HepG2 (cell line): ENCODE results near the gene MSH3. TPM values are rescaled to one million over a fixed set of nuclear protein-coding genes. Genes with fewer than 3 reads are reported as not detected.
A peak's percentile ranks its signal among the peaks of the same experiment; 100 is the strongest.

ENCODE experiments used
- ATAC-seq: fragments of 200-7000 bp; cut with Tn5 transposase; 3 replicates; pipeline ENCODE4 v1.9.1; 2020; ENCODE audit warnings: mild to moderate bottlenecking, moderate library complexity
- BruUV-seq: library from RNA; stranded (reverse); fragments of 400-500 nt; replicated peaks from 2 replicates; lab custom pipeline; 2021; lab: Mats Ljungman, UMichigan
- CTCF ChIA-PET: fragments of 300-600 bp; formaldehyde crosslinking; extraction: SDS; loops from one replicate; lab custom pipeline; 2021; ENCODE audit warnings: low total read pairs, inconsistent platforms, low intra/inter-chr PET ratio; lab: Yijun Ruan, JAX
- POLR2A ChIA-PET: fragments of 350-600 bp; sonication (Branson Sonifier 250); formaldehyde crosslinking; loops from one replicate; lab custom pipeline; 2020; ENCODE audit warnings: antibody characterized with exemption, inconsistent platforms; lab: Yijun Ruan, JAX
- DNase-seq: peaks from one replicate; pipeline ENCODE4 v3.0.0-alpha.2; 2015; ENCODE audit warnings: low spot score
- FAIRE-seq: peaks from 3 replicates; lab custom pipeline; 2011; peaks lifted over from hg19 to GRCh38; lab: Jason Lieb, UNC
- H2AFZ ChIP-seq: one replicate; pipeline ENCODE4 v1.6.1; 2011; ENCODE audit warnings: low read length, inconsistent platforms
- H3K27ac ChIP-seq: fragments of 300-600 bp; 3 replicates; pipeline ENCODE4 v1.8.0; 2011; ENCODE audit warnings: mixed run types, mild to moderate bottlenecking, mixed read lengths, low read length, inconsistent platforms; ENCODE audit not compliant: insufficient read depth; ENCODE audit errors: extremely low read length
- H3K27me3 ChIP-seq, 2 experiments: fragments of 200-600 bp in 1 of 2; 2 replicates in 1 of 2; 3 replicates in 1 of 2; pipeline versions ENCODE4 v1.6.0 to v1.8.0; 2011; ENCODE audit warnings: low read length in 2 of 2, mild to moderate bottlenecking in 2 of 2, moderate library complexity in 2 of 2, inconsistent platforms in 1 of 2; ENCODE audit not compliant: insufficient read depth in 2 of 2, control insufficient read depth in 1 of 2
- H3K36me3 ChIP-seq, 2 experiments: fragments of 200-600 bp in 1 of 2; replicated peaks in 1 of 2; 2 replicates in 1 of 2; 3 replicates in 1 of 2; pipeline versions ENCODE4 v1.5.1 to v1.8.0; 2011; ENCODE audit warnings: low read length in 2 of 2, inconsistent platforms in 1 of 2; ENCODE audit not compliant: insufficient read depth in 2 of 2, control insufficient read depth in 1 of 2
- H3K4me1 ChIP-seq: 2 replicates; pipeline ENCODE4 v1.5.1; 2012; ENCODE audit warnings: low read length, inconsistent platforms; ENCODE audit not compliant: insufficient read depth
- H3K4me2 ChIP-seq: 2 replicates; pipeline ENCODE4 v1.6.0; 2011; ENCODE audit warnings: low read depth, low read length, inconsistent platforms
- H3K4me3 ChIP-seq, 3 experiments: fragments of 200-600 bp in 1 of 3; sonication (generic), shearing (Covaris generic) in 1 of 3; replicated peaks in 1 of 3; 2 replicates each; pipeline ENCODE4 v1.5.1; 2011 to 2016; ENCODE audit warnings: low read length in 3 of 3, inconsistent platforms in 2 of 3, low read depth in 2 of 3, mild to moderate bottlenecking in 2 of 3, control low read depth in 1 of 3, mixed read lengths in 1 of 3; ENCODE audit not compliant: insufficient read depth in 1 of 3
- H3K79me2 ChIP-seq: one replicate; pipeline ENCODE4 v1.6.1; 2011; ENCODE audit warnings: low read length, inconsistent platforms; ENCODE audit not compliant: insufficient read depth
- H3K9ac ChIP-seq: 2 replicates; pipeline ENCODE4 v1.6.0; 2011; ENCODE audit warnings: mild to moderate bottlenecking, low read depth, low read length, inconsistent platforms; ENCODE audit not compliant: insufficient read depth
- H3K9me3 ChIP-seq: 2 replicates; pipeline ENCODE4 v1.5.1; 2012; ENCODE audit warnings: mild to moderate bottlenecking, low read length
- H4K20me1 ChIP-seq: 2 replicates; pipeline ENCODE4 v1.6.0; 2011; ENCODE audit warnings: inconsistent platforms, mild to moderate bottlenecking, low read length, moderate library complexity; ENCODE audit not compliant: insufficient read depth
- CC2D1A ChIP-seq: sonication (generic); formaldehyde crosslinking; IDR thresholded peaks from 2 replicates; pipeline ENCODE4 v1.8.1; 2023; ENCODE audit warnings: mild to moderate bottlenecking, missing genetic modification reagents
- MAFG ChIP-seq: sonication (generic); formaldehyde crosslinking; IDR thresholded peaks from 2 replicates; pipeline ENCODE4 v1.5.1; 2020; ENCODE audit warnings: mild to moderate bottlenecking, missing genetic modification reagents
- NFYB ChIP-seq: sonication (generic); formaldehyde crosslinking; IDR thresholded peaks from 2 replicates; pipeline ENCODE4 v1.4.0; 2020; ENCODE audit warnings: missing genetic modification reagents
- ZNF558 ChIP-seq: sonication (generic); formaldehyde crosslinking; IDR thresholded peaks from 2 replicates; pipeline ENCODE4 v1.9.0; 2022; ENCODE audit warnings: mild to moderate bottlenecking, missing genetic modification reagents, borderline replicate concordance
- ZNF770 ChIP-seq: sonication (generic); formaldehyde crosslinking; IDR thresholded peaks from 2 replicates; pipeline ENCODE4 v1.5.0; 2020; ENCODE audit warnings: mild to moderate bottlenecking, missing genetic modification reagents
- ZNF883 ChIP-seq: sonication (generic); formaldehyde crosslinking; IDR thresholded peaks from 2 replicates; pipeline ENCODE4 v1.5.1; 2020; ENCODE audit warnings: mild to moderate bottlenecking, missing genetic modification reagents; ENCODE audit errors: not compliant biosample characterization
- ZSCAN22 ChIP-seq: sonication (generic); formaldehyde crosslinking; IDR thresholded peaks from 2 replicates; pipeline ENCODE4 v1.4.0; 2020; ENCODE audit warnings: mild to moderate bottlenecking, missing genetic modification reagents
- ZUFSP ChIP-seq: sonication (generic); formaldehyde crosslinking; IDR thresholded peaks from 2 replicates; pipeline ENCODE4 v1.9.0; 2021; ENCODE audit warnings: missing genetic modification reagents, mild to moderate bottlenecking, borderline replicate concordance
- WGBS: methylation state at CpG from one replicate; pipeline ENCODE4 v1.1.6; 2017; ENCODE audit warnings: low lambda C conversion rate; 5-methylcytosine and 5-hydroxymethylcytosine counted together
- in situ Hi-C: cut with HindIII; loops from 2 replicates; pipeline ENCODE4 v1.10.0; 2017; ENCODE audit warnings: low pct_unique_long_range_greater_than_20kb; ENCODE audit not compliant: extremely low pct_ligation_motif_present
- intact Hi-C: fragments of 100-400 bp; cut with micrococcal nuclease; formaldehyde crosslinking; loops from one replicate; pipeline ENCODE4 v1.10.0; 2022; ENCODE audit not compliant: unreplicated experiment
- polyA plus RNA-seq, 8 experiments: library from polyadenylated mRNA; depleted of rRNA in 3 of 8; stranded (reverse) in 7 of 8; unstranded in 1 of 8; fragments of >200 nt; fragmentation: Illumina TruSeq in 4 of 8; extraction: Trizol in 4 of 8; gene quantifications; 2 replicates each; pipeline versions ENCODE4 v1.2.1 to v1.2.3, GENCODE V29; 2011 to 2016; ENCODE audit warnings: low read depth in 4 of 8, missing spikeins in 1 of 8, mixed read lengths in 1 of 8; ENCODE audit not compliant: insufficient read depth in 1 of 8
- total RNA-seq, 5 experiments: library from RNA; depleted of rRNA; stranded (reverse); fragments of >200 nt; fragmentation: Illumina TruSeq; extraction: Trizol; gene quantifications; 2 replicates each; pipeline ENCODE4 v1.2.3, GENCODE V29; 2016; ENCODE audit warnings: low read depth in 1 of 5

The MSH3 gene
- total and polyA plus RNA-seq, 2 of the 13 experiments (the other 11 are each of a cell fraction or from before 2014, with no cell fraction given): 4.0 to 16.4 TPM

DNA sequence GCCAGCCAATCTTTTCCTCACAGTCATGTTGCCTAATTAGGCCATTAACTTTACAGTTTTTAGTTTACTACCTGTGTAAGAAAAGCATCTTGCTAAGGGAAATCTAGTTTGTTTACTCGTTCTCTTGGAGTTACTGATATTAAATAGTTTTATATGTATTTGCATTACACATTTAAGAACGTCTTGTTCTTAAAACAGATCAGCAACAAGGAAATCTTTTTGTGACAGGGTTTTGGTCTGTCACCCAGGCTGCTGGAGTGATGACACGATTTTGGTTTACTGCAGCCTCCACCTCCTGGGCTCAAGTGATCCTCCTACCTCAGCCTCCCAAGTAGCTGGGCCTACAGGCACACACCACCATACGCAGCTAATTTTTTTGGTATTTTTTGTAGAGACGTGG is 29.2 kb upstream of the MSH3 start:
- no peak for FAIRE-seq
- Histone ChIP-seq H3K36me3 (peaks cover 0 to 5% of the 10 kb centered on the region in 2 experiments; a peak in 2 of 5 replicates), H3K9ac (no peak overlapping the region), H4K20me1 (no peaks in the 10 kb centered on the region), H3K4me1 (peaks cover 13% of the 10 kb centered on the region), H3K4me2 (no peak overlapping the region), H3K79me2 (no peaks in the 10 kb centered on the region), H3K27me3 (no peaks in the 10 kb centered on the region), H3K4me3 (no peak overlapping the region), H3K27ac (no peak overlapping the region), H3K9me3 (no peaks in the 10 kb centered on the region), H2AFZ (no peak overlapping the region)
- ChIA-PET CTCF (no interaction called here), POLR2A (no interaction called here)
- in situ Hi-C loops (no loop called here), intact Hi-C loops (no loop called here)
- TF ChIP-seq ZNF770 (CRISPR knock-in tag) (peak; percentile 64), CC2D1A (no peak)
- no peak for ATAC-seq
- BruUV-seq: no TSS peak
- no peak for DNase-seq
- WGBS: 94% methylated on average over 5 of the region's 5 CpGs

- peaks cover 0 to 5% of the 10 kb centered on the region in 2 experiments; a peak in 2 of 5 replicates for H3K36me3 ChIP-seq
Measured at GRCh38 chr5:80629281-80629680, 25.2 kb upstream of the MSH3 start.

More at GRCh38 chr5:80629281-80629680, 25.2 kb upstream of the MSH3 start:
- POLR2A ChIA-PET: no interaction called here
- H2AFZ ChIP-seq: no peak overlapping the region
- no peaks in the 10 kb centered on the region for H3K27me3 ChIP-seq
- H3K9ac ChIP-seq: no peak overlapping the region
- TF ChIP-seq ZUFSP (CRISPR knock-in tag) (no peak), ZSCAN22 (CRISPR knock-in tag) (no peak), NFYB (CRISPR knock-in tag) (no peak), ZNF558 (CRISPR knock-in tag) (no peak), ZNF883 (CRISPR knock-in tag) (no peak), MAFG (no peak)
- no peak overlapping the region for H3K4me3 ChIP-seq
- H3K27ac ChIP-seq: no peak overlapping the region
- intact Hi-C loops: no loop called here
- FAIRE-seq (no peak), ATAC-seq (no peak), DNase-seq (no peak)
- no TSS peak for BruUV-seq
- H3K4me2 ChIP-seq: no peak overlapping the region
- CTCF ChIA-PET: no interaction called here
- H3K9me3 ChIP-seq: no peaks in the 10 kb centered on the region
- peaks cover 29% of the 10 kb centered on the region for H3K4me1 ChIP-seq
- H4K20me1 ChIP-seq: no peaks in the 10 kb centered on the region
- in situ Hi-C loops: no loop called here
- H3K79me2 ChIP-seq: no peaks in the 10 kb centered on the region
